A549 (cell line): ENCODE measurements around the gene MACROD1. TPM values are rescaled to one million over a fixed set of nuclear protein-coding genes. Genes with fewer than 3 reads are reported as not detected.

ENCODE experiments used
- ATAC-seq, 2 experiments: fragments of 200-7000 bp in 1 of 2; fragments of >200 bp in 1 of 2; cut with Nextera tagmentation in 1 of 2; cut with Tn5 transposase in 1 of 2; 3 replicates each; pipeline versions ENCODE4 v1.8.0 to v1.9.1; 2018 to 2020; ENCODE audit warnings: mild to moderate bottlenecking in 1 of 2, moderate library complexity in 1 of 2
- CTCF ChIA-PET: fragments of 300-600 bp; sonication (Branson Sonifier 250); formaldehyde crosslinking; extraction: SDS; loops from one replicate; lab custom pipeline; 2021; ENCODE audit warnings: antibody characterized with exemption, inconsistent platforms; lab: Yijun Ruan, JAX
- POLR2A ChIA-PET: fragments of 350-600 bp; formaldehyde crosslinking; extraction: SDS; loops from one replicate; lab custom pipeline; 2021; ENCODE audit warnings: antibody characterized with exemption, inconsistent platforms; lab: Yijun Ruan, JAX
- DNase-seq, 2 experiments: peaks; one replicate each; pipeline versions ENCODE4 v3.0.0 to v3.0.0-alpha.2; 2011 to 2016; ENCODE audit warnings: low read depth in 1 of 2, low spot score in 1 of 2
- FAIRE-seq: peaks from 2 replicates; lab custom pipeline; 2011; peaks lifted over from hg19 to GRCh38; lab: Jason Lieb, UNC
- H3K27ac ChIP-seq, 2 experiments: fragments of >200 bp; sonication (Bioruptor Twin); formaldehyde crosslinking; 3 replicates each; pipeline ENCODE4 v1.5.1; 2016 to 2017
- H3K4me1 ChIP-seq: fragments of >200 bp; sonication (Bioruptor Twin); formaldehyde crosslinking; 3 replicates; pipeline ENCODE4 v1.6.1; 2016
- H3K4me2 ChIP-seq: fragments of >200 bp; sonication (Bioruptor Twin); formaldehyde crosslinking; 3 replicates; pipeline ENCODE4 v1.6.1; 2016
- H3K4me3 ChIP-seq: fragments of >200 bp; sonication (Bioruptor Twin); formaldehyde crosslinking; 3 replicates; pipeline ENCODE4 v1.5.1; 2016
- H3K9me3 ChIP-seq: fragments of >200 bp; sonication (Bioruptor Twin); formaldehyde crosslinking; 3 replicates; pipeline ENCODE4 v1.6.1; 2016
- CEBPB ChIP-seq, 2 experiments: fragments of >200 bp in 1 of 2; sonication (Bioruptor Twin) in 1 of 2; formaldehyde crosslinking in 1 of 2; IDR thresholded peaks; 2 replicates each; pipeline ENCODE4 v1.6.1; 2012 to 2016
- EHF ChIP-seq: fragments of 250-450 bp; sonication (Bioruptor Pico); IDR thresholded peaks from 2 replicates; pipeline ENCODE4 v1.5.0; 2020; ENCODE audit warnings: mild to moderate bottlenecking
- ELK1 ChIP-seq: fragments of 150-350 bp; IDR thresholded peaks from 2 replicates; pipeline ENCODE4 v1.6.1; 2014; ENCODE audit warnings: low read depth, mild to moderate bottlenecking, low read length
- ESRRA ChIP-seq: fragments of 150-350 bp; IDR thresholded peaks from 2 replicates; pipeline ENCODE4 v1.6.1; 2014; ENCODE audit warnings: mild to moderate bottlenecking, low read length, borderline replicate concordance
- FOSL2 ChIP-seq, 2 experiments: fragments of 450-650 bp in 1 of 2; fragments of >200 bp in 1 of 2; sonication (Bioruptor Twin) in 1 of 2; formaldehyde crosslinking; IDR thresholded peaks; 2 replicates each; pipeline versions ENCODE4 v1.5.0 to v1.6.1; 2016 to 2020; ENCODE audit warnings: mild to moderate bottlenecking in 1 of 2, moderate library complexity in 1 of 2
- FOXS1 ChIP-seq: fragments of 250-450 bp; sonication (Bioruptor Pico); IDR thresholded peaks from 2 replicates; pipeline ENCODE4 v1.5.0; 2020; ENCODE audit warnings: mild to moderate bottlenecking, moderate library complexity
- HDAC2 ChIP-seq: fragments of 200-600 bp; sonication (generic); IDR thresholded peaks from 2 replicates; pipeline ENCODE4 v1.6.1; 2016
- HMGXB4 ChIP-seq: fragments of 250-450 bp; sonication (Bioruptor Pico); IDR thresholded peaks from 2 replicates; pipeline ENCODE4 v1.5.0; 2021; ENCODE audit warnings: mild to moderate bottlenecking, moderate library complexity, borderline replicate concordance
- HOXB5 ChIP-seq: fragments of 250-450 bp; sonication (Bioruptor Pico); IDR thresholded peaks from 2 replicates; pipeline ENCODE4 v1.5.0; 2020; ENCODE audit warnings: mild to moderate bottlenecking, moderate library complexity
- JUN ChIP-seq, 2 experiments: fragments of >200 bp; sonication (Bioruptor Twin); formaldehyde crosslinking; IDR thresholded peaks; 2 replicates in 1 of 2; 3 replicates in 1 of 2; pipeline ENCODE4 v1.6.1; 2016 to 2017
- MYC ChIP-seq: IDR thresholded peaks from 2 replicates; pipeline ENCODE4 v1.6.1; 2012; ENCODE audit warnings: mild to moderate bottlenecking, inconsistent platforms, low read length, improper control_type of control experiment, borderline replicate concordance
- NR3C1 ChIP-seq: fragments of >200 bp; sonication (Bioruptor Twin); formaldehyde crosslinking; IDR thresholded peaks from 3 replicates; pipeline ENCODE4 v1.6.1; 2017
- PBX3 ChIP-seq: IDR thresholded peaks from 2 replicates; pipeline ENCODE4 v1.6.1; 2012
- POLR2AphosphoS2 ChIP-seq: conservative IDR thresholded peaks from 2 replicates; pipeline ENCODE4 v1.6.1; 2012; ENCODE audit warnings: low read length, improper control_type of control experiment, inconsistent platforms
- RCOR1 ChIP-seq: fragments of 150-350 bp; IDR thresholded peaks from 2 replicates; pipeline ENCODE4 v1.6.1; 2014; ENCODE audit warnings: antibody characterized with exemption, low read length, low read depth
- TP53 ChIP-seq: fragments of 250-450 bp; sonication (Bioruptor Pico); IDR thresholded peaks from 2 replicates; pipeline ENCODE4 v1.5.0; 2021; ENCODE audit warnings: mild to moderate bottlenecking, moderate library complexity
- USF2 ChIP-seq: fragments of 450-650 bp; IDR thresholded peaks from 2 replicates; pipeline ENCODE4 v1.6.1; 2014; ENCODE audit warnings: antibody characterized with exemption
- WGBS: methylation state at CpG from one replicate; pipeline ENCODE4 v1.1.6; 2017; ENCODE audit errors: missing lambda C conversion rate; 5-methylcytosine and 5-hydroxymethylcytosine counted together
- polyA plus RNA-seq, 4 experiments: library from polyadenylated mRNA; depleted of rRNA in 3 of 4; stranded (reverse); fragments of >200 nt; fragmentation: RNase III in 1 of 4; extraction: RNeasy Plus Mini Kit Qiagen cat#74134 plus additional on column Dnase treatment in 1 of 4; gene quantifications; 2 replicates in 3 of 4; 3 replicates in 1 of 4; pipeline ENCODE4 v1.2.3, GENCODE V29; 2011 to 2017

Gene MACROD1
- polyA plus RNA-seq, 2 of the 4 experiments (the other 2 are of a cell fraction) = 15.1 to 16.6 TPM

GRCh38 chr11:64022125-64022784, 143.7 kb downstream of the MACROD1 start (continued):
- TF ChIP-seq ELK1 = no peak
- TF ChIP-seq EHF = no peak
- TF ChIP-seq FOSL2 (IDR thresholded peaks at IDR 0.05) = no peak
- TF ChIP-seq FOSL2 (CRISPR knock-in tag; IDR thresholded peaks at IDR 0.05) = no peak

GRCh38 chr11:64021757-64022093, 144.2 kb downstream of the MACROD1 start:
- no peak for TF ChIP-seq EHF
- TF ChIP-seq TP53 = no peak
- TF ChIP-seq PBX3 = no peak
- TF ChIP-seq HDAC2 = no peak
- TF ChIP-seq USF2 = no peak
- TF ChIP-seq NR3C1 = no peak
- no peak for TF ChIP-seq HMGXB4 (CRISPR knock-in tag)
- no peak for TF ChIP-seq FOXS1 (CRISPR knock-in tag)
- no peak for TF ChIP-seq ESRRA
- no peak for TF ChIP-seq RCOR1
- no peak for TF ChIP-seq CEBPB (IDR thresholded peaks at IDR 0.05)
- no peak for TF ChIP-seq ELK1
- TF ChIP-seq POLR2AphosphoS2 = no peak
- no peak for TF ChIP-seq MYC
- no peak for TF ChIP-seq HOXB5 (CRISPR knock-in tag)
- TF ChIP-seq, all 56 proteins: peak for 0
- DNase-seq (no peak), ATAC-seq (0 out of 6 replicates have a peak, but pooled peaks of 1 of the 2 experiments have one; percentile 6), FAIRE-seq (no peak)
- H3K9me3 ChIP-seq = no peaks in the 10 kb centered on the region
- peaks cover 7% of the 10 kb centered on the region; the same call in 1 of the 3 replicates for H3K4me1 ChIP-seq
- ChIA-PET POLR2A (no interaction called here), CTCF (interaction anchor here (0.7 to 2.5 kb wide), 2 partner anchors 10 to 12 kb away, joined by 3 to 9 read pairs; no protein-coding TSS in a partner anchor)
- H3K4me3 ChIP-seq = no peak overlapping the region
- 73% methylated on average over 4 of the region's 10 CpGs for WGBS
- no peak overlapping the region for H3K27ac ChIP-seq
- H3K4me2 ChIP-seq = no peak overlapping the region

- Histone ChIP-seq H3K27ac (no peak overlapping the region), H3K9me3 (no peaks in the 10 kb centered on the region), H3K4me1 (peaks cover 7% of the 10 kb centered on the region; the same call in 1 of the 3 replicates)
- no peak for FAIRE-seq
- TF ChIP-seq ELK1 (no peak), JUN (IDR thresholded peaks at IDR 0.05) (no peak), MYC (no peak)
- TF ChIP-seq, all 56 proteins: peak for 0
- ChIA-PET POLR2A (no interaction called here), CTCF (interaction anchor here (0.7 kb wide), 1 partner anchor 9 kb away, joined by 3 read pairs; no protein-coding TSS in a partner anchor)
- 81% methylated on average over 16 of the region's 22 CpGs for WGBS
- ATAC-seq = no peak
- no peak for DNase-seq
- H3K4me3 ChIP-seq = no peak overlapping the region
- no peak overlapping the region for H3K4me2 ChIP-seq
These were observed 144.7 kb downstream of the MACROD1 start for GRCh38 chr11:64020976-64021756.
